ENCODE data around the gene KLKB1. TPM values are rescaled to one million over a fixed set of nuclear protein-coding genes. Genes with fewer than 3 reads are reported as not detected.

Gene KLKB1
- polyA plus RNA-seq, 1 of the 3 experiments (the other 2 are of a cell fraction): 0.12 TPM

GRCh38 chr4:186225848-186226247, 1.5 kb upstream of the KLKB1 start (continued):
- no peak for TF ChIP-seq ZBTB33 (IDR thresholded peaks at IDR 0.05; ENCODE audit: borderline replicate concordance, low read depth)

GRCh38 chr4:186226521-186227189, 652 bp upstream of the KLKB1 start:
- no peaks in the 10 kb centered on the region for H3K9me2 ChIP-seq
- no peaks in the 10 kb centered on the region for H3K79me2 ChIP-seq (ENCODE audit: insufficient read depth)
- H3K27ac ChIP-seq (ENCODE audit: low read depth in 2 of 2, low read length in 1 of 2): no peak overlapping the region
- H3K9me3 ChIP-seq: no peaks in the 10 kb centered on the region
- H2AFZ ChIP-seq (ENCODE audit: low read depth): no peak overlapping the region
- no peaks in the 10 kb centered on the region for H3F3A ChIP-seq (replicated peaks; ENCODE audit: insufficient read depth)
- no peaks in the 10 kb centered on the region for H3K36me3 ChIP-seq (replicated peaks in 1 of 2; ENCODE audit: control insufficient read depth in 1 of 2, insufficient read depth in 2 of 2, low read length in 1 of 2)
- no peaks in the 10 kb centered on the region for H3K4me1 ChIP-seq (ENCODE audit: control insufficient read depth in 1 of 2, insufficient read depth in 2 of 2, low read depth in 1 of 2, low read length in 1 of 2)
- POLR2A ChIA-PET: no interaction called here
- H3K27me3 ChIP-seq (ENCODE audit: insufficient read depth): no peaks in the 10 kb centered on the region
- H4K20me1 ChIP-seq (ENCODE audit: insufficient read depth): no peaks in the 10 kb centered on the region
- H3K9ac ChIP-seq: no peak overlapping the region
- H3K4me2 ChIP-seq: no peak overlapping the region
- TF ChIP-seq USF1 (IDR thresholded peaks at IDR 0.05; ENCODE audit: borderline replicate concordance, low read depth) (no peak), RCOR1 (IDR thresholded peaks at IDR 0.05; ENCODE audit: low read length) (no peak), GATA2 (CRISPR knock-in tag; IDR thresholded peaks at IDR 0.05) (no peak), RXRA (IDR thresholded peaks at IDR 0.05; ENCODE audit: borderline replicate concordance, low read depth) (no peak), SIN3A (IDR thresholded peaks at IDR 0.05; ENCODE audit: borderline replicate concordance, low read depth, low read length) (no peak), NRF1 (IDR thresholded peaks at IDR 0.05; ENCODE audit: low read depth, low read length) (no peak), CHD2 (IDR thresholded peaks at IDR 0.05; ENCODE audit: low read length, partially characterized antibody) (no peak)
- no peak for DNase-seq
- no peak overlapping the region for H3K4me3 ChIP-seq (ENCODE audit: low read depth in 2 of 2, low read length in 1 of 2)
- 64% methylated on average over 2 of the region's 3 CpGs for WGBS (ENCODE audit: low lambda C conversion rate)
- CTCF ChIA-PET: no interaction called here

GRCh38 chr4:186227744-186228513, 622 bp downstream of the KLKB1 start:
- Histone ChIP-seq H3K4me2 (no peak overlapping the region), H3K4me1 (ENCODE audit: control insufficient read depth in 1 of 2, insufficient read depth in 2 of 2, low read depth in 1 of 2, low read length in 1 of 2) (no peaks in the 10 kb centered on the region), H3K27me3 (ENCODE audit: insufficient read depth) (no peaks in the 10 kb centered on the region), H3K9me3 (no peaks in the 10 kb centered on the region), H3K4me3 (ENCODE audit: low read depth in 2 of 2, low read length in 1 of 2) (no peak overlapping the region), H3K79me2 (ENCODE audit: insufficient read depth) (no peaks in the 10 kb centered on the region), H3K36me3 (replicated peaks in 1 of 2; ENCODE audit: control insufficient read depth in 1 of 2, insufficient read depth in 2 of 2, low read length in 1 of 2) (no peaks in the 10 kb centered on the region), H3F3A (replicated peaks; ENCODE audit: insufficient read depth) (no peaks in the 10 kb centered on the region), H3K27ac (ENCODE audit: low read depth in 2 of 2, low read length in 1 of 2) (no peak overlapping the region), H3K9ac (no peak overlapping the region), H2AFZ (ENCODE audit: low read depth) (no peak overlapping the region), H3K9me2 (no peaks in the 10 kb centered on the region), H4K20me1 (ENCODE audit: insufficient read depth) (no peaks in the 10 kb centered on the region)
- ChIA-PET POLR2A (no interaction called here), CTCF (no interaction called here)
- 7% methylated on average over 2 of the region's 2 CpGs for WGBS (ENCODE audit: low lambda C conversion rate)
- DNase-seq: no peak
- TF ChIP-seq CHD2 (IDR thresholded peaks at IDR 0.05; ENCODE audit: low read length, partially characterized antibody): no peak
- no peak for TF ChIP-seq TAF1 (IDR thresholded peaks at IDR 0.05; ENCODE audit: borderline replicate concordance, low read depth, low read length)
- no peak for TF ChIP-seq SMC3 (IDR thresholded peaks at IDR 0.05; ENCODE audit: low read depth, low read length)
- no peak for TF ChIP-seq NRF1 (IDR thresholded peaks at IDR 0.05; ENCODE audit: low read depth, low read length)
- TF ChIP-seq CTCF (IDR thresholded peaks at IDR 0.05): no peak
- TF ChIP-seq RAD21 (IDR thresholded peaks at IDR 0.05; ENCODE audit: low read length): no peak
- no peak for TF ChIP-seq IRF3 (IDR thresholded peaks at IDR 0.05; ENCODE audit: low read depth, low read length)
- no peak for TF ChIP-seq MAX (IDR thresholded peaks at IDR 0.05; ENCODE audit: low read depth)
- no peak for TF ChIP-seq MEF2A (IDR thresholded peaks at IDR 0.05; ENCODE audit: borderline replicate concordance, low read depth)
- TF ChIP-seq USF2 (IDR thresholded peaks at IDR 0.05; ENCODE audit: borderline replicate concordance, low read depth, low read length): no peak
- TF ChIP-seq RXRA (IDR thresholded peaks at IDR 0.05; ENCODE audit: borderline replicate concordance, low read depth): no peak
- no peak for TF ChIP-seq JUND (IDR thresholded peaks at IDR 0.05)

All from SK-N-SH (cell line).